Daoy (cell line): ENCODE results near the gene RAP1GDS1. TPM values are rescaled to one million over a fixed set of nuclear protein-coding genes. Genes with fewer than 3 reads are reported as not detected.

ENCODE experiments used
- DNase-seq: peaks from one replicate; pipeline ENCODE4 v3.0.0-alpha.2; 2015; ENCODE audit warnings: low read depth
- total RNA-seq: library from RNA; depleted of rRNA; stranded (reverse); fragments of >200 nt; shearing (Covaris generic); gene quantifications from 2 replicates; pipeline ENCODE4 v1.2.3, GENCODE V29; 2014; rRNA removed

The RAP1GDS1 gene, protein sequence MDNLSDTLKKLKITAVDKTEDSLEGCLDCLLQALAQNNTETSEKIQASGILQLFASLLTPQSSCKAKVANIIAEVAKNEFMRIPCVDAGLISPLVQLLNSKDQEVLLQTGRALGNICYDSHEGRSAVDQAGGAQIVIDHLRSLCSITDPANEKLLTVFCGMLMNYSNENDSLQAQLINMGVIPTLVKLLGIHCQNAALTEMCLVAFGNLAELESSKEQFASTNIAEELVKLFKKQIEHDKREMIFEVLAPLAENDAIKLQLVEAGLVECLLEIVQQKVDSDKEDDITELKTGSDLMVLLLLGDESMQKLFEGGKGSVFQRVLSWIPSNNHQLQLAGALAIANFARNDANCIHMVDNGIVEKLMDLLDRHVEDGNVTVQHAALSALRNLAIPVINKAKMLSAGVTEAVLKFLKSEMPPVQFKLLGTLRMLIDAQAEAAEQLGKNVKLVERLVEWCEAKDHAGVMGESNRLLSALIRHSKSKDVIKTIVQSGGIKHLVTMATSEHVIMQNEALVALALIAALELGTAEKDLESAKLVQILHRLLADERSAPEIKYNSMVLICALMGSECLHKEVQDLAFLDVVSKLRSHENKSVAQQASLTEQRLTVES
- 18.1 and 19.6 TPM in 2 replicates for total RNA-seq

GRCh38 chr4:98260579-98261404, at the start of gene RAP1GDS1:
Gene RAP1GDS1 (plus strand): TSS chr4:98261384. CDS start chr4:98261566, 182 bp downstream.
- peak; percentile 93 for DNase-seq

GRCh38 chr4:98222306-98222705, 38.9 kb upstream of the RAP1GDS1 start:
- no peak for DNase-seq

- no peak for DNase-seq
These were observed 34.8 kb upstream of the RAP1GDS1 start for GRCh38 chr4:98226396-98226795.

- no peak for DNase-seq
These were observed 30.2 kb upstream of the RAP1GDS1 start for GRCh38 chr4:98230961-98231360.

DNA sequence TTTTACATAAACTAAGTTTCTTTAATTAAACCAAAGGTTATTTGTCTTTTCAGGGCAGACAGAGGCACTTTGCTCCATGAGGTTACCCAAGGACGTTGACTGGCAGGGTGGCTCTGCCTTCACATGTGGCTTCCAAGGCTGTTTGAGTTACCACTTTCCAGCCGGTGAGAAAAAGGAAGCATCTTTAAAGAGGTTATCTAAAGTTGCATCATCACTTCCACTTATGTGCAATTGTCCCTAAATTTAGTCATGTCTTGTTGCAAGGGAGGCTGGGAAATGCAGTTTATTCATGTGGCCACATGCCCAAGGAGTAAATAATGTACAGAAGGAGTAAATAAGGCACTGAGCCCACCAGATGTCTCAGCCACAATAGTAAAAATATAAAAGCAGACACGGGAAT, 29.0 kb upstream of the RAP1GDS1 start:
- DNase-seq, result no peak

DNA sequence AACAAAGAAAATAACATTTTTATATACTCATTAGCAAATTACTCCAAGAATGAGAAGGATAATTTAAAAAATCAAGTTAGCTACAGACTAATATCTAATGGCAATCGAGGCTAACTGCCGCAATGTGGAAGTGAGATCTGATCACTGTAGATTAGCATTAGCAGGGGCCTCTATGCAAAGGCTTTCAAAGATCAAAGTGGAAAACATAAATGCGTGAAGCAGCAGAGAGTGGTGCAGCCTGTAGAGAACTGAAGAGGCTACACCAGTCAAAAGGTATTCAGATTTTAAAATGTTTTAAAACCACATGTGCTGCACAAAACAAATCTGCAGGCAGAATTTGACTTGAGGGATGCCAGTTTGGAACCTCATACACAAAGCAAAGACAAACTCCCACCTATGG, 24.0 kb upstream of the RAP1GDS1 start:
- no peak for DNase-seq

GRCh38 chr4:98242063-98242462, 19.1 kb upstream of the RAP1GDS1 start:
- DNase-seq, result no peak

- no peak for DNase-seq
These were observed 18.6 kb upstream of the RAP1GDS1 start for GRCh38 chr4:98242538-98242937.

- no peak for DNase-seq
These were observed 16.0 kb upstream of the RAP1GDS1 start for GRCh38 chr4:98245226-98245625.

- DNase-seq, result no peak
These were observed 12.2 kb upstream of the RAP1GDS1 start for GRCh38 chr4:98248934-98249333.

DNA sequence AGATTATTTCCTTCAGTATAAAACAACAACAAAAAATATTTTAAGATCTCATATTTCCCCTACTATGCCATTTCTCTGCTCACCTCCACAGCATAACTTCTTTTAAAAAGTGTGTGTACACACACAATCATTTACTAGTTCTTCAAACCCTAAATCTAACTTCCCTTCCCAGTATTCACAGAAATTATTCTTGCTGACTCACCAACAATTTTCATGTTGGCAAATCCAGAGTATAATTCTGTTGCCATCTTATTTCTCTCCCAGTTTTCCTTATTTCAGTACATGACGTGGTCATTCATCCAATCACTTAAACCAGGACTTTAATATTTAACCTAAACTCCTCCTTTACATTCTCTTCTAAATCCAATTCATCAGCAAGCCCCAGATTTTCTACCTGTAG, 11.4 kb upstream of the RAP1GDS1 start:
- DNase-seq, result no peak

DNA sequence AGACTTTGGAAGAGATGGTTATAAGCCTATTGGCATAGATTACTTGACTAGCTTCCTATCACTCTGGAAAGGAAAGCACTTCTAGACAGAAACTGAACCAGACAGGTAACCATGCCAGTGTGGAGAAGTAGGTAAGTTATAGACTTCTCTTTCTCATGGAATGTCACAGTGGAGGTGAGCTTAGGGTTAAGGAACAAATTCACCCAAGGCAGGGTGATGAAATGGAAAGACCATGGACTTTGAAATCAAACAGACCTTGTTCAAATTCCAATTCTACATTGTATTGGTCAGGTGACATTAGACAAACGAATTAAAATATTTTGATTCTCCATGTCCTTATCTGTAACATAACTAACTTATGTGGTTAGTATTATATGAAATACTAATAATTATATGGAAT, 7.7 kb upstream of the RAP1GDS1 start:
- no peak for DNase-seq

- no peak for DNase-seq
These were observed 1.1 kb upstream of the RAP1GDS1 start for GRCh38 chr4:98260047-98260578.

GRCh38 chr4:98261405-98262291, 464 bp downstream of the RAP1GDS1 start:
- peak; percentile 47 for DNase-seq

DNA sequence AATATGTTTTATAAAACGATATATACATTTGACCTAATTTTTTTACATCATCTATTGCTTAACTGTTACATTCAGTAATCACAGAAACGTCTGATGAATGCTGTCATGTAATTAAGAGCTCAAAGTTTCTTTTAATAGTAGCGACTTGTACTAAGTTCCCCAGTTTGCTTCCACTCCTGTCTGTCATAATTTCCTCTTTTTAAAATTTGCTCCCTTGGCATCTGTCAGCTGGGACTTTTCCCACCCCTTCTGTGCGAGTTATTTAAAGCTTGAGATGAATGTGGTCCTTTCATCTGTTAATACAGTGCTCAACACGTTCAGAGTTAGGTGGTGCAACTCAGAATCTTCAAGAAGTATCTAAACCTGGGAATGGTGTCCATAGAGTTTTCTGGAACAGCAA, 1.2 kb downstream of the RAP1GDS1 start:
- DNase-seq, result no peak

GRCh38 chr4:98267498-98267897, 6.3 kb downstream of the RAP1GDS1 start:
- DNase-seq, result no peak

- DNase-seq, result no peak
These were observed 14.0 kb downstream of the RAP1GDS1 start for GRCh38 chr4:98275145-98275544.

DNA sequence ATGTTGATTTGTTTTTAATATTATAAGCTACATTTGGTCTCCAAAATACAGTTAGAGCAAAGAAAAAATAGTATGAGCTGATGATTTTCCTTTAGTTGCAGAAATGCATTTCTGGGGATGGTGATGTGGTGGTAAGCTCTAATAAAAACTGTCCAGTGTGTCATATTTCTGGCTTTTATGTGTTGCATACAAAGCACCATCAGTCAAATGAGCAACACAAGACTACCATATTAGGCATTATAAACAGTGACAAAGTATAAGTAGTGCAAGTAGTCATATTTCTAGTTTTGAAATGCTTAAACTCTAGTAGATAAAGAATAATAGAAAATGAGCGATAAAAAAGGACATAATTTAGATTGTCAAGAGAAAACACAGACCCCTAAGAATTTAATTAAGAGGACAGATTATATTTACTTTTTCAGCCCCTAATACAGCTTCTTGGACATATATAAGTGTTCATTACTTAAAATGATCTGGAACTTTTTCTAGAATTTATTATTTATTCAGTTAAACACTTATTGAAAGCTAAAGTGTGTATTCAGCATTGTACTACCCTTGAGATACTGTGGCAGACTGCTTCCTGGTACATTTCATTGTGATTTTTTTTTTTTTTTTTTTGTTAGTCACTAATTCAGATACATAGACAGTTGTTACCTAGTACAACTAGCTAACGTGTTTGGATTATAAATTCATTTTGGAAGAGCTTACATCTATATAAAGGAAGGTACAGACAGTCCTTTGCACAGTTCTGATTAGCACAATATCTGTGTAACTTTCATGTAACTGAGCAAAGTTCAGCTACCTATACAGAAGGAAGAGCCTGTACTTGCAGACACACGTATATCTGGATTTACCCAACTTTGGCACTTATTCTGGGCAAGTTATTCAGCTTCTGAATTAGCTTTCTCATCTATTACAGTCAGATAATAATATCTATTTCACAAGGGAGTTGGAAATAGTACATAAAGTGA, 22.3 kb downstream of the RAP1GDS1 start:
- no peak for DNase-seq

- no peak for DNase-seq
These were observed 23.5 kb downstream of the RAP1GDS1 start for GRCh38 chr4:98284640-98285046.

GRCh38 chr4:98285676-98286075, 24.5 kb downstream of the RAP1GDS1 start:
- DNase-seq, result no peak
